CD4-positive, alpha-beta T cell (primary cell): ENCODE results near the gene TCF4. TPM values are rescaled to one million over a fixed set of nuclear protein-coding genes. Genes with fewer than 3 reads are reported as not detected.

Experiments used
- ATAC-seq: fragments of 200-7000 bp; cut with Tn5 transposase; one replicate; pipeline ENCODE4 v1.10.0; 2022; ENCODE audit warnings: mild to moderate bottlenecking; ENCODE audit not compliant: poor library complexity
- CTCF ChIA-PET: fragments of 350-600 bp; sonication (Branson Sonifier 250); formaldehyde crosslinking; loops from one replicate; lab custom pipeline; 2021; ENCODE audit warnings: antibody characterized with exemption, inconsistent platforms; lab: Charles Lee
- POLR2A ChIA-PET: fragments of 350-600 bp; sonication (Branson Sonifier 250); formaldehyde crosslinking; loops from one replicate; lab custom pipeline; 2021; ENCODE audit warnings: antibody characterized with exemption, inconsistent platforms; lab: Charles Lee
- DNase-seq, 14 experiments: peaks; one replicate each; pipeline ENCODE4 v3.0.0-alpha.2; 2013 to 2020; ENCODE audit warnings: mixed read lengths in 2 of 14
- H3K27ac ChIP-seq, 2 donors: one replicate each; pipeline versions ENCODE4 v1.5.1 to v1.7.0; 2013; ENCODE audit warnings: low read length in 2 of 2, low read depth in 1 of 2, mild to moderate bottlenecking in 1 of 2
- H3K27me3 ChIP-seq, 2 experiments: 1 replicate in 1 of 2; 2 replicates in 1 of 2; pipeline versions ENCODE4 v1.6.1 to v1.7.0; 2013; ENCODE audit warnings: low read length in 2 of 2, control low read depth in 1 of 2, mild to moderate bottlenecking in 1 of 2, moderate library complexity in 1 of 2; ENCODE audit not compliant: insufficient read depth in 2 of 2, control insufficient read depth in 1 of 2
- H3K36me3 ChIP-seq: one replicate; pipeline ENCODE4 v1.6.1; 2013; ENCODE audit warnings: low read length, control low read depth; ENCODE audit not compliant: insufficient read depth
- H3K4me1 ChIP-seq: one replicate; pipeline ENCODE4 v1.6.1; 2013; ENCODE audit warnings: low read length, control low read depth; ENCODE audit not compliant: insufficient read depth
- H3K4me3 ChIP-seq: one replicate; pipeline ENCODE4 v1.5.1; 2013; ENCODE audit warnings: mild to moderate bottlenecking, low read length, moderate library complexity
- H3K9me3 ChIP-seq, 2 experiments: 1 replicate in 1 of 2; 2 replicates in 1 of 2; pipeline versions ENCODE4 v1.6.1 to v1.7.0; 2013; ENCODE audit warnings: low read length in 2 of 2, mild to moderate bottlenecking in 2 of 2, control low read depth in 1 of 2, moderate library complexity in 1 of 2; ENCODE audit not compliant: control insufficient read depth in 1 of 2, insufficient read depth in 1 of 2
- H3K27ac Mint-ChIP-seq: one replicate; pipeline ENCODE4 v1.8.0; 2020; ENCODE audit warnings: mixed read lengths
- H3K27me3 Mint-ChIP-seq: one replicate; pipeline ENCODE4 v1.8.0; 2021; ENCODE audit warnings: mixed read lengths
- H3K36me3 Mint-ChIP-seq: one replicate; pipeline ENCODE4 v1.8.0; 2021; ENCODE audit warnings: low read depth, mixed read lengths
- H3K4me1 Mint-ChIP-seq: one replicate; pipeline ENCODE4 v1.8.0; 2021; ENCODE audit warnings: low read depth, mixed read lengths
- H3K4me3 Mint-ChIP-seq: one replicate; pipeline ENCODE4 v1.8.0; 2020; ENCODE audit warnings: mild to moderate bottlenecking, mixed read lengths
- H3K9me3 Mint-ChIP-seq: one replicate; pipeline ENCODE4 v1.8.0; 2020; ENCODE audit warnings: mixed read lengths
- CTCF ChIP-seq: fragments of 200-600 bp; IDR thresholded peaks from one replicate; pipeline ENCODE4 v1.8.0; 2022; ENCODE audit warnings: antibody characterized with exemption, mild to moderate bottlenecking
- intact Hi-C, 2 experiments: fragments of 100-400 bp; cut with DNase I in 1 of 2; cut with micrococcal nuclease in 1 of 2; formaldehyde crosslinking; loops; one replicate each; pipeline versions ENCODE4 v1.15.1 to v1.9.0; 2023 to 2025; cut with DNase I, micrococcal nuclease
- total RNA-seq, 174 experiments: library from RNA in 2 of 174; stranded (reverse) in 2 of 174; gene quantifications; one replicate each; pipeline ENCODE4 v1.2.3 and lab custom pipeline; 2021 to 2026

TCF4 gene
- total RNA-seq, 2 experiments from 2014 or later, result 3.0 to 3.2 TPM

- no peaks in the 10 kb centered on the region for H3K27me3 Mint-ChIP-seq
- ATAC-seq, result no peak
- no peak overlapping the region for H3K4me3 Mint-ChIP-seq
- ChIA-PET POLR2A (no interaction called here), CTCF (no interaction called here)
- Histone ChIP-seq H3K27ac (no peak overlapping the region), H3K4me3 (no peak overlapping the region), H3K27me3 (no peaks in the 10 kb centered on the region), H3K9me3 (peaks cover 0 to 3% of the 10 kb centered on the region in 2 experiments), H3K36me3 (no peaks in the 10 kb centered on the region), H3K4me1 (no peaks in the 10 kb centered on the region)
- TF ChIP-seq CTCF, result no peak
- H3K36me3 Mint-ChIP-seq, result no peaks in the 10 kb centered on the region
- no peak overlapping the region for H3K27ac Mint-ChIP-seq
- H3K4me1 Mint-ChIP-seq, result no peaks in the 10 kb centered on the region
- no peaks in the 10 kb centered on the region for H3K9me3 Mint-ChIP-seq
- no peak for DNase-seq
- intact Hi-C loops, result no loop called here
Measured at GRCh38 chr18:55552526-55553189, 35.3 kb downstream of the TCF4 start.

- Histone ChIP-seq H3K4me3 (no peak overlapping the region), H3K4me1 (no peaks in the 10 kb centered on the region), H3K27me3 (no peaks in the 10 kb centered on the region), H3K27ac (no peak overlapping the region), H3K9me3 (peaks cover 0 to 3% of the 10 kb centered on the region in 2 experiments), H3K36me3 (no peaks in the 10 kb centered on the region)
- intact Hi-C loops, result no loop called here
- DNase-seq, result no peak
- H3K27ac Mint-ChIP-seq, result no peak overlapping the region
- ChIA-PET CTCF (no interaction called here), POLR2A (no interaction called here)
- no peak overlapping the region for H3K4me3 Mint-ChIP-seq
- no peaks in the 10 kb centered on the region for H3K36me3 Mint-ChIP-seq
- TF ChIP-seq CTCF, result no peak
- no peaks in the 10 kb centered on the region for H3K9me3 Mint-ChIP-seq
- H3K4me1 Mint-ChIP-seq, result no peaks in the 10 kb centered on the region
- H3K27me3 Mint-ChIP-seq, result no peaks in the 10 kb centered on the region
- no peak for ATAC-seq
Measured at GRCh38 chr18:55551227-55551626, 36.8 kb downstream of the TCF4 start.

GRCh38 chr18:55550471-55550870 is 37.5 kb downstream of the TCF4 start:
- Mint-ChIP-seq H3K4me1 (no peaks in the 10 kb centered on the region), H3K27me3 (no peaks in the 10 kb centered on the region), H3K4me3 (no peak overlapping the region), H3K9me3 (no peaks in the 10 kb centered on the region), H3K36me3 (no peaks in the 10 kb centered on the region), H3K27ac (no peak overlapping the region)
- ATAC-seq (no peak), DNase-seq (no peak)
- Histone ChIP-seq H3K27me3 (no peaks in the 10 kb centered on the region), H3K4me3 (no peak overlapping the region), H3K9me3 (peaks cover 0 to 3% of the 10 kb centered on the region in 2 experiments), H3K4me1 (no peaks in the 10 kb centered on the region), H3K27ac (no peak overlapping the region), H3K36me3 (no peaks in the 10 kb centered on the region)
- CTCF ChIA-PET, result no interaction called here
- POLR2A ChIA-PET, result no interaction called here
- intact Hi-C loops, result no loop called here
- no peak for TF ChIP-seq CTCF
